Keratinocyte (primary cell): Measurements from ENCODE around the gene USP4. TPM values are rescaled to one million over a fixed set of nuclear protein-coding genes. Genes with fewer than 3 reads are reported as not detected.
"Not testable (repeated sequence)": the region's sequence is repeated elsewhere in the genome, so short reads cannot be mapped to it uniquely, and the experiment has no call there.

ENCODE experiments used
- DNase-seq: peaks from one replicate; pipeline ENCODE4 v3.0.0-alpha.2; 2011; ENCODE audit warnings: low read depth, missing footprints, low spot score
- FAIRE-seq: peaks from 2 replicates; lab custom pipeline; 2011; peaks lifted over from hg19 to GRCh38; lab: Jason Lieb, UNC
- H2AFZ ChIP-seq: 2 replicates; pipeline ENCODE4 v1.6.0; 2012; ENCODE audit warnings: low read length, control low read depth, inconsistent platforms; ENCODE audit not compliant: control insufficient read depth
- H3K27ac ChIP-seq: 2 replicates; pipeline ENCODE4 v1.5.1; 2011; ENCODE audit warnings: low read length; ENCODE audit not compliant: control insufficient read depth, insufficient read depth
- H3K27me3 ChIP-seq: 3 replicates; pipeline ENCODE4 v1.6.0; 2011; ENCODE audit warnings: low read length; ENCODE audit not compliant: control insufficient read depth, insufficient read depth; ENCODE audit errors: extremely low read depth
- H3K36me3 ChIP-seq, 2 experiments: 2 replicates in 1 of 2; 3 replicates in 1 of 2; pipeline ENCODE4 v1.5.1; 2011; ENCODE audit warnings: low read length in 2 of 2, mild to moderate bottlenecking in 1 of 2; ENCODE audit not compliant: control insufficient read depth in 2 of 2, insufficient read depth in 2 of 2; ENCODE audit errors: extremely low read depth in 1 of 2
- H3K4me1 ChIP-seq: 3 replicates; pipeline ENCODE4 v1.5.1; 2011; ENCODE audit warnings: low read length; ENCODE audit not compliant: control insufficient read depth, insufficient read depth; ENCODE audit errors: extremely low read depth
- H3K4me2 ChIP-seq: 3 replicates; pipeline ENCODE4 v1.6.0; 2011; ENCODE audit warnings: low read depth, low read length; ENCODE audit not compliant: control insufficient read depth, insufficient read depth; ENCODE audit errors: extremely low read depth
- H3K4me3 ChIP-seq, 3 experiments: fragments of 200-600 bp in 1 of 3; sonication (generic) in 1 of 3; 2 replicates in 2 of 3; 3 replicates in 1 of 3; pipeline ENCODE4 v1.5.1; 2011 to 2016; ENCODE audit warnings: low read length in 3 of 3, mild to moderate bottlenecking in 3 of 3, control low read depth in 2 of 3, inconsistent platforms in 1 of 3, low read depth in 1 of 3, mixed read lengths in 1 of 3, mixed run types in 1 of 3, moderate library complexity in 1 of 3; ENCODE audit not compliant: control insufficient read depth in 2 of 3, insufficient read depth in 2 of 3; ENCODE audit errors: extremely low read depth in 1 of 3
- H3K79me2 ChIP-seq: 2 replicates; pipeline ENCODE4 v1.6.0; 2012; ENCODE audit warnings: low read length; ENCODE audit not compliant: control insufficient read depth, insufficient read depth
- H3K9ac ChIP-seq: 3 replicates; pipeline ENCODE4 v1.6.0; 2011; ENCODE audit warnings: low read length; ENCODE audit not compliant: control insufficient read depth, insufficient read depth; ENCODE audit errors: extremely low read depth
- H3K9me1 ChIP-seq: 3 replicates; pipeline ENCODE4 v1.6.0; 2011; ENCODE audit warnings: low read length; ENCODE audit not compliant: control insufficient read depth, insufficient read depth; ENCODE audit errors: extremely low read depth
- H3K9me3 ChIP-seq: 2 replicates; pipeline ENCODE4 v1.5.1; 2012; ENCODE audit warnings: low read depth, low read length; ENCODE audit not compliant: control insufficient read depth
- H4K20me1 ChIP-seq: 3 replicates; pipeline ENCODE4 v1.6.0; 2011; ENCODE audit warnings: low read length; ENCODE audit not compliant: control insufficient read depth, insufficient read depth; ENCODE audit errors: extremely low read depth
- CTCF ChIP-seq, 3 experiments: IDR thresholded peaks in 1 of 3; conservative IDR thresholded peaks in 1 of 3; optimal IDR thresholded peaks in 1 of 3; 2 replicates in 2 of 3; 3 replicates in 1 of 3; pipeline versions ENCODE3 to v1.5.1; 2011; ENCODE audit warnings: low read length in 3 of 3, mild to moderate bottlenecking in 3 of 3, moderate library complexity in 2 of 3, control low read depth in 1 of 3, inconsistent platforms in 1 of 3; ENCODE audit not compliant: insufficient read depth in 2 of 3; ENCODE audit errors: extremely low read depth in 1 of 3
- EZH2 ChIP-seq: IDR thresholded peaks from one replicate; pipeline ENCODE4 v1.6.1; 2012; ENCODE audit warnings: inconsistent platforms, mild to moderate bottlenecking, low read length, moderate library complexity
- dilution Hi-C: fragments of 300-500 bp; cut with MboI; formaldehyde crosslinking; loops from one replicate; pipeline ENCODE4 v1.7.0; 2020; ENCODE audit warnings: low sequenced_read_pairs; ENCODE audit not compliant: extremely low pct_ligation_motif_present
- polyA plus RNA-seq, 5 experiments: library from polyadenylated mRNA; depleted of rRNA in 3 of 5; stranded (reverse) in 3 of 5; stranded (forward) in 1 of 5; unstranded in 1 of 5; fragments of >200 nt; gene quantifications; 1 replicate in 1 of 5; 2 replicates in 3 of 5; 3 replicates in 1 of 5; pipeline versions ENCODE4 v1.2.1 to v1.2.3, GENCODE V29; 2011 to 2012; ENCODE audit warnings: missing spikeins in 2 of 5, low read depth in 1 of 5, low replicate concordance in 1 of 5

USP4 gene
- polyA plus RNA-seq, 1 donor (not counting 4 experiments of a cell fraction or from before 2014, with no cell fraction given): 47.8 TPM

GRCh38 chr3:49358217-49358883 is 18.5 kb upstream of the USP4 start, which contains the start of gene GPX1:
GPX1 (minus strand) TSS chr3:49358353; CDS start chr3:49358278, 75 bp downstream.
- Histone ChIP-seq H3K27me3 (no peaks in the 10 kb centered on the region), H3K27ac (peak within 1 kb of the TSS; percentile 79), H3K9ac (peak within 1 kb of the TSS; percentile 78), H3K36me3 (peaks cover 24 to 38% of the 10 kb centered on the region in 2 experiments), H2AFZ (no peak within 1 kb of the TSS), H3K79me2 (peaks cover 23% of the 10 kb centered on the region), H3K4me1 (peaks cover 33% of the 10 kb centered on the region), H3K4me3 (peak within 1 kb of the TSS; percentile 65 to 73 (median 66)), H3K9me1 (peaks cover 2% of the 10 kb centered on the region), H3K9me3 (no peaks in the 10 kb centered on the region), H4K20me1 (no peaks in the 10 kb centered on the region), H3K4me2 (peak within 1 kb of the TSS; percentile 91)
- DNase-seq (peak; percentile 70), FAIRE-seq (peak; percentile 60)
- dilution Hi-C loops: no loop called here
- TF ChIP-seq EZH2 (no peak), CTCF (optimal IDR thresholded peaks at IDR 0.05 in 1 of 3, IDR thresholded peaks at IDR 0.05 in 1 of 3, conservative IDR thresholded peaks at IDR 0.05 in 1 of 3; ENCODE audit: extremely low read depth in 1 of 3, insufficient read depth in 2 of 3, low read length in 3 of 3) (peak in 1 of 3 experiments; percentile 13)

GRCh38 chr3:49357443-49358216 is 17.8 kb upstream of the USP4 start:
- Histone ChIP-seq H3K36me3 (peaks cover 20 to 38% of the 10 kb centered on the region in 2 experiments), H3K79me2 (peaks cover 21% of the 10 kb centered on the region), H3K9ac (peak overlapping the region; percentile 78), H3K4me3 (peak overlapping the region; percentile 65 to 73 (median 66)), H3K4me1 (peaks cover 33% of the 10 kb centered on the region), H3K27ac (peak overlapping the region; percentile 79), H3K4me2 (peak overlapping the region; percentile 91)
- DNase-seq, dilution Hi-C loops, H3K27me3 ChIP-seq, H3K9me1 ChIP-seq, H3K9me3 ChIP-seq, H2AFZ ChIP-seq, H4K20me1 ChIP-seq: not testable (repeated sequence)
- peak; percentile 56 for FAIRE-seq

- dilution Hi-C loops, H3K9me1 ChIP-seq, H2AFZ ChIP-seq, H3K9me3 ChIP-seq, H4K20me1 ChIP-seq, FAIRE-seq, DNase-seq, H3K27me3 ChIP-seq: not testable (repeated sequence)
- Histone ChIP-seq H3K4me3 (peak overlapping the region; percentile 65 to 73 (median 66)), H3K36me3 (peaks cover 17 to 33% of the 10 kb centered on the region in 2 experiments), H3K27ac (peak overlapping the region; percentile 79), H3K9ac (peak overlapping the region; percentile 78), H3K4me1 (peaks cover 39% of the 10 kb centered on the region), H3K79me2 (peaks cover 19% of the 10 kb centered on the region), H3K4me2 (peak overlapping the region; percentile 91)
These were observed 17.2 kb upstream of the USP4 start for GRCh38 chr3:49357095-49357442.
